BE2C (cell line): ENCODE measurements around the gene TMPRSS13.

Experiments
- DNase-seq: peaks from one replicate; pipeline ENCODE4 v3.0.0-alpha.2; 2020
- H3K27me3 ChIP-seq: fragments of 250-450 bp; sonication (Bioruptor Pico); 2 replicates; pipeline ENCODE4 v1.5.1; 2020; ENCODE audit warnings: mild to moderate bottlenecking
- H3K36me3 ChIP-seq: fragments of 250-450 bp; sonication (Bioruptor Pico); 2 replicates; pipeline ENCODE4 v1.5.1; 2020; ENCODE audit warnings: mild to moderate bottlenecking
- H3K4me1 ChIP-seq: fragments of 250-450 bp; sonication (Bioruptor Pico); 2 replicates; pipeline ENCODE4 v1.5.1; 2020
- H3K4me3 ChIP-seq: 2 replicates; pipeline ENCODE4 v1.5.1; 2011; ENCODE audit warnings: low read depth, low read length
- H3K9me3 ChIP-seq: fragments of 250-450 bp; sonication (Bioruptor Pico); 2 replicates; pipeline ENCODE4 v1.5.1; 2020
- CTCF ChIP-seq: IDR thresholded peaks from 2 replicates; pipeline ENCODE4 v1.5.1; 2012; ENCODE audit warnings: mild to moderate bottlenecking, low read depth, low read length

The TMPRSS13 gene

GRCh38 chr11:117900121-117900648, 29.0 kb downstream of the TMPRSS13 start:
- Histone ChIP-seq H3K4me3 (no peak overlapping the region), H3K4me1 (peaks cover 5% of the 10 kb centered on the region), H3K27me3 (no peaks in the 10 kb centered on the region), H3K36me3 (no peaks in the 10 kb centered on the region), H3K9me3 (no peaks in the 10 kb centered on the region)
- no peak for TF ChIP-seq CTCF
- no peak for DNase-seq

GRCh38 chr11:117898059-117898458, 31.1 kb downstream of the TMPRSS13 start:
- Histone ChIP-seq H3K27me3 (no peaks in the 10 kb centered on the region), H3K4me1 (no peaks in the 10 kb centered on the region; the same call in 1 of the 2 replicates), H3K9me3 (no peaks in the 10 kb centered on the region), H3K36me3 (no peaks in the 10 kb centered on the region), H3K4me3 (no peak overlapping the region)
- DNase-seq = no peak
- no peak for TF ChIP-seq CTCF

- TF ChIP-seq CTCF = no peak
- Histone ChIP-seq H3K9me3 (no peaks in the 10 kb centered on the region; the same call in 1 of the 2 replicates), H3K27me3 (no peaks in the 10 kb centered on the region), H3K4me1 (no peaks in the 10 kb centered on the region; the same call in 1 of the 2 replicates), H3K36me3 (no peaks in the 10 kb centered on the region), H3K4me3 (no peak overlapping the region)
- DNase-seq = no peak
These were observed 36.6 kb downstream of the TMPRSS13 start for GRCh38 chr11:117892651-117893050.

GRCh38 chr11:117891362-117891761, 37.8 kb downstream of the TMPRSS13 start:
- H3K9me3 ChIP-seq = no peaks in the 10 kb centered on the region; the same call in 1 of the 2 replicates
- no peaks in the 10 kb centered on the region for H3K27me3 ChIP-seq
- H3K36me3 ChIP-seq = no peaks in the 10 kb centered on the region
- TF ChIP-seq CTCF = no peak
- H3K4me3 ChIP-seq = no peak overlapping the region
- peaks cover under 1% of the 10 kb centered on the region for H3K4me1 ChIP-seq
- no peak for DNase-seq

- H3K9me3 ChIP-seq = no peaks in the 10 kb centered on the region; the same call in 1 of the 2 replicates
- no peaks in the 10 kb centered on the region for H3K27me3 ChIP-seq
- H3K36me3 ChIP-seq = no peaks in the 10 kb centered on the region
- peaks cover 32% of the 10 kb centered on the region for H3K4me1 ChIP-seq
- no peak for DNase-seq
- no peak for TF ChIP-seq CTCF
- H3K4me3 ChIP-seq = no peak overlapping the region
These were observed 41.0 kb downstream of the TMPRSS13 start for GRCh38 chr11:117888139-117888566.

- TF ChIP-seq CTCF = no peak
- no peak for DNase-seq
- Histone ChIP-seq H3K9me3 (no peaks in the 10 kb centered on the region; the same call in 1 of the 2 replicates), H3K36me3 (no peaks in the 10 kb centered on the region), H3K27me3 (no peaks in the 10 kb centered on the region), H3K4me1 (peaks cover 37% of the 10 kb centered on the region), H3K4me3 (no peak overlapping the region)
These were observed 41.6 kb downstream of the TMPRSS13 start for GRCh38 chr11:117887431-117888138.
